Keratinocyte (primary cell): ENCODE measurements around the gene DYNLT1. TPM values are rescaled to one million over a fixed set of nuclear protein-coding genes. Genes with fewer than 3 reads are reported as not detected.

ENCODE experiments used
- DNase-seq: peaks from one replicate; pipeline ENCODE4 v3.0.0-alpha.2; 2011; ENCODE audit warnings: low read depth, missing footprints, low spot score
- FAIRE-seq: peaks from 2 replicates; lab custom pipeline; 2011; peaks lifted over from hg19 to GRCh38; lab: Jason Lieb, UNC
- H2AFZ ChIP-seq: 2 replicates; pipeline ENCODE4 v1.6.0; 2012; ENCODE audit warnings: low read length, control low read depth, inconsistent platforms; ENCODE audit not compliant: control insufficient read depth
- H3K27ac ChIP-seq: 2 replicates; pipeline ENCODE4 v1.5.1; 2011; ENCODE audit warnings: low read length; ENCODE audit not compliant: control insufficient read depth, insufficient read depth
- H3K27me3 ChIP-seq: 3 replicates; pipeline ENCODE4 v1.6.0; 2011; ENCODE audit warnings: low read length; ENCODE audit not compliant: control insufficient read depth, insufficient read depth; ENCODE audit errors: extremely low read depth
- H3K36me3 ChIP-seq, 2 experiments: 2 replicates in 1 of 2; 3 replicates in 1 of 2; pipeline ENCODE4 v1.5.1; 2011; ENCODE audit warnings: low read length in 2 of 2, mild to moderate bottlenecking in 1 of 2; ENCODE audit not compliant: control insufficient read depth in 2 of 2, insufficient read depth in 2 of 2; ENCODE audit errors: extremely low read depth in 1 of 2
- H3K4me1 ChIP-seq: 3 replicates; pipeline ENCODE4 v1.5.1; 2011; ENCODE audit warnings: low read length; ENCODE audit not compliant: control insufficient read depth, insufficient read depth; ENCODE audit errors: extremely low read depth
- H3K4me2 ChIP-seq: 3 replicates; pipeline ENCODE4 v1.6.0; 2011; ENCODE audit warnings: low read depth, low read length; ENCODE audit not compliant: control insufficient read depth, insufficient read depth; ENCODE audit errors: extremely low read depth
- H3K4me3 ChIP-seq, 3 experiments: fragments of 200-600 bp in 1 of 3; sonication (generic) in 1 of 3; 2 replicates in 2 of 3; 3 replicates in 1 of 3; pipeline ENCODE4 v1.5.1; 2011 to 2016; ENCODE audit warnings: low read length in 3 of 3, mild to moderate bottlenecking in 3 of 3, control low read depth in 2 of 3, inconsistent platforms in 1 of 3, low read depth in 1 of 3, mixed read lengths in 1 of 3, mixed run types in 1 of 3, moderate library complexity in 1 of 3; ENCODE audit not compliant: control insufficient read depth in 2 of 3, insufficient read depth in 2 of 3; ENCODE audit errors: extremely low read depth in 1 of 3
- H3K79me2 ChIP-seq: 2 replicates; pipeline ENCODE4 v1.6.0; 2012; ENCODE audit warnings: low read length; ENCODE audit not compliant: control insufficient read depth, insufficient read depth
- H3K9ac ChIP-seq: 3 replicates; pipeline ENCODE4 v1.6.0; 2011; ENCODE audit warnings: low read length; ENCODE audit not compliant: control insufficient read depth, insufficient read depth; ENCODE audit errors: extremely low read depth
- H3K9me1 ChIP-seq: 3 replicates; pipeline ENCODE4 v1.6.0; 2011; ENCODE audit warnings: low read length; ENCODE audit not compliant: control insufficient read depth, insufficient read depth; ENCODE audit errors: extremely low read depth
- H3K9me3 ChIP-seq: 2 replicates; pipeline ENCODE4 v1.5.1; 2012; ENCODE audit warnings: low read depth, low read length; ENCODE audit not compliant: control insufficient read depth
- H4K20me1 ChIP-seq: 3 replicates; pipeline ENCODE4 v1.6.0; 2011; ENCODE audit warnings: low read length; ENCODE audit not compliant: control insufficient read depth, insufficient read depth; ENCODE audit errors: extremely low read depth
- CTCF ChIP-seq, 3 experiments: IDR thresholded peaks in 1 of 3; conservative IDR thresholded peaks in 1 of 3; optimal IDR thresholded peaks in 1 of 3; 2 replicates in 2 of 3; 3 replicates in 1 of 3; pipeline versions ENCODE3 to v1.5.1; 2011; ENCODE audit warnings: low read length in 3 of 3, mild to moderate bottlenecking in 3 of 3, moderate library complexity in 2 of 3, control low read depth in 1 of 3, inconsistent platforms in 1 of 3; ENCODE audit not compliant: insufficient read depth in 2 of 3; ENCODE audit errors: extremely low read depth in 1 of 3
- EZH2 ChIP-seq: IDR thresholded peaks from one replicate; pipeline ENCODE4 v1.6.1; 2012; ENCODE audit warnings: inconsistent platforms, mild to moderate bottlenecking, low read length, moderate library complexity
- dilution Hi-C: fragments of 300-500 bp; cut with MboI; formaldehyde crosslinking; loops from one replicate; pipeline ENCODE4 v1.7.0; 2020; ENCODE audit warnings: low sequenced_read_pairs; ENCODE audit not compliant: extremely low pct_ligation_motif_present
- polyA plus RNA-seq, 5 experiments: library from polyadenylated mRNA; depleted of rRNA in 3 of 5; stranded (reverse) in 3 of 5; stranded (forward) in 1 of 5; unstranded in 1 of 5; fragments of >200 nt; gene quantifications; 1 replicate in 1 of 5; 2 replicates in 3 of 5; 3 replicates in 1 of 5; pipeline versions ENCODE4 v1.2.1 to v1.2.3, GENCODE V29; 2011 to 2012; ENCODE audit warnings: missing spikeins in 2 of 5, low read depth in 1 of 5, low replicate concordance in 1 of 5

The DYNLT1 gene
- polyA plus RNA-seq, 1 donor (not counting 4 experiments of a cell fraction or from before 2014, with no cell fraction given), result 354 TPM

- Histone ChIP-seq H4K20me1 (no peaks in the 10 kb centered on the region), H3K4me2 (no peak overlapping the region), H3K79me2 (peaks cover 3% of the 10 kb centered on the region), H3K36me3 (peaks cover 22 to 32% of the 10 kb centered on the region in 2 experiments), H3K4me1 (peaks cover 11% of the 10 kb centered on the region), H3K4me3 (no peak overlapping the region), H3K27me3 (no peaks in the 10 kb centered on the region), H3K27ac (no peak overlapping the region), H2AFZ (no peak overlapping the region), H3K9me1 (no peaks in the 10 kb centered on the region), H3K9me3 (no peaks in the 10 kb centered on the region), H3K9ac (no peak overlapping the region)
- dilution Hi-C loops, result no loop called here
- DNase-seq (no peak), FAIRE-seq (no peak)
- TF ChIP-seq CTCF (optimal IDR thresholded peaks at IDR 0.05 in 1 of 3, IDR thresholded peaks at IDR 0.05 in 1 of 3, conservative IDR thresholded peaks at IDR 0.05 in 1 of 3; ENCODE audit: extremely low read depth in 1 of 3, insufficient read depth in 2 of 3, low read length in 3 of 3) (peak in 2 of 3 experiments; percentile 11 to 34), EZH2 (no peak)
These were observed 14.9 kb downstream of the DYNLT1 start for GRCh38 chr6:158629367-158630221.

GRCh38 chr6:158628542-158628941 is 16.0 kb downstream of the DYNLT1 start:
- H3K79me2 ChIP-seq, result peaks cover 3% of the 10 kb centered on the region
- peaks cover 22 to 32% of the 10 kb centered on the region in 2 experiments for H3K36me3 ChIP-seq
- H3K9ac ChIP-seq, result no peak overlapping the region
- no peak overlapping the region for H2AFZ ChIP-seq
- H3K27ac ChIP-seq, result no peak overlapping the region
- H3K4me3 ChIP-seq, result no peak overlapping the region
- no peak for TF ChIP-seq EZH2
- TF ChIP-seq CTCF (optimal IDR thresholded peaks at IDR 0.05 in 1 of 3, IDR thresholded peaks at IDR 0.05 in 1 of 3, conservative IDR thresholded peaks at IDR 0.05 in 1 of 3; ENCODE audit: extremely low read depth in 1 of 3, insufficient read depth in 2 of 3, low read length in 3 of 3), result no peak
- dilution Hi-C loops, result no loop called here
- no peaks in the 10 kb centered on the region for H3K27me3 ChIP-seq
- no peak overlapping the region for H3K4me2 ChIP-seq
- DNase-seq (no peak), FAIRE-seq (no peak)
- no peaks in the 10 kb centered on the region for H3K9me3 ChIP-seq
- H3K4me1 ChIP-seq, result peaks cover 11% of the 10 kb centered on the region
- no peaks in the 10 kb centered on the region for H4K20me1 ChIP-seq
- no peaks in the 10 kb centered on the region for H3K9me1 ChIP-seq
